ENCODE data around the gene POU2F1.

GRCh38 chr1:167365360-167365759 is 144.7 kb downstream of the POU2F1 start:
- TF ChIP-seq CTCF (IDR thresholded peaks at IDR 0.05) (no peak), POLR2A (IDR thresholded peaks at IDR 0.05) (no peak)

All from adrenal gland (tissue), 5 donors.